K562 (cell line): Measurements from ENCODE around the gene ZBTB49. TPM values are rescaled to one million over a fixed set of nuclear protein-coding genes. Genes with fewer than 3 reads are reported as not detected.

Experiments
- ASH1L ChIP-seq: fragments of 450-650 bp; IDR thresholded peaks from 2 replicates; pipeline ENCODE4 v1.6.1; 2018; ENCODE audit warnings: borderline replicate concordance, mild to moderate bottlenecking, low read depth; ENCODE audit not compliant: partially characterized antibody
- BCL6 ChIP-seq: fragments of 250-450 bp; sonication (Bioruptor Pico); IDR thresholded peaks from 2 replicates; pipeline ENCODE4 v1.4.0; 2020
- NCOA4 ChIP-seq: fragments of 450-650 bp; IDR thresholded peaks from 2 replicates; pipeline ENCODE4 v1.6.1; 2018; ENCODE audit warnings: mild to moderate bottlenecking; ENCODE audit not compliant: partially characterized antibody
- NCOR1 ChIP-seq: fragments of 450-650 bp; IDR thresholded peaks from 2 replicates; pipeline ENCODE4 v1.6.1; 2016; ENCODE audit warnings: mild to moderate bottlenecking, moderate library complexity
- NONO ChIP-seq, 2 experiments: fragments of 200-400 bp in 1 of 2; fragments of 450-650 bp in 1 of 2; formaldehyde crosslinking in 1 of 2; IDR thresholded peaks; 2 replicates each; pipeline ENCODE4 v1.6.1; 2017; ENCODE audit warnings: low read depth in 2 of 2, mild to moderate bottlenecking in 2 of 2, moderate library complexity in 2 of 2, low read length in 1 of 2
- NR2C2 ChIP-seq, 2 experiments: fragments of 200-800 bp in 1 of 2; sonication (Bioruptor generic) in 1 of 2; sonication (generic) in 1 of 2; formaldehyde crosslinking in 1 of 2; IDR thresholded peaks; 2 replicates each; pipeline versions ENCODE4 v1.6.1 to v1.8.0; 2016 to 2022; ENCODE audit warnings: mild to moderate bottlenecking in 1 of 2, missing compliant biosample characterization in 1 of 2, missing genetic modification characterization in 1 of 2, missing genetic modification reagents in 1 of 2
- PCBP1 ChIP-seq: fragments of 200-400 bp; formaldehyde crosslinking; IDR thresholded peaks from 2 replicates; pipeline ENCODE4 v1.6.1; 2018; ENCODE audit warnings: mild to moderate bottlenecking, low read depth, low read length; ENCODE audit not compliant: poor library complexity, severe bottlenecking
- SMARCA5 ChIP-seq: fragments of 450-650 bp; IDR thresholded peaks from 2 replicates; pipeline ENCODE4 v1.6.1; 2016
- SRSF1 ChIP-seq: fragments of 200-400 bp; formaldehyde crosslinking; IDR thresholded peaks from 2 replicates; pipeline ENCODE4 v1.6.1; 2017; ENCODE audit warnings: mild to moderate bottlenecking, low read depth, low read length, moderate library complexity
- ZNF263 ChIP-seq: sonication (generic); formaldehyde crosslinking; IDR thresholded peaks from 2 replicates; pipeline ENCODE4 v1.8.0; 2022; ENCODE audit warnings: mild to moderate bottlenecking, missing genetic modification reagents, borderline replicate concordance
- ZNF449 ChIP-seq: fragments of 250-450 bp; sonication (Bioruptor Pico); IDR thresholded peaks from 2 replicates; pipeline ENCODE4 v1.8.0; 2022; ENCODE audit warnings: moderate library complexity, mild to moderate bottlenecking, inconsistent platforms
- polyA plus RNA-seq, 8 experiments: library from polyadenylated mRNA; depleted of rRNA in 4 of 8; stranded (reverse) in 5 of 8; unstranded in 3 of 8; fragments of >200 nt; fragmentation: Nextera tagmentation in 2 of 8; fragmentation: Illumina TruSeq in 1 of 8; extraction: Ambion mirVana in 2 of 8; extraction: Trizol in 1 of 8; gene quantifications; 2 replicates each; pipeline versions ENCODE4 v1.2.1 to v1.2.3, GENCODE V29; 2011 to 2014; ENCODE audit warnings: inconsistent platforms in 1 of 8, missing spikeins in 1 of 8
- total RNA-seq, 7 experiments: library from RNA; depleted of rRNA in 6 of 7; stranded (reverse); fragments of >200 nt in 6 of 7; fragmentation: Illumina TruSeq in 2 of 7; extraction: Trizol in 2 of 7; gene quantifications; 2 replicates each; pipeline versions ENCODE4 v1.2.1 to v1.2.3, GENCODE V29; 2011 to 2021; ENCODE audit warnings: low replicate concordance in 1 of 7
- TF ChIP-seq, protein P1 (sequence below): fragments of 450-650 bp; IDR thresholded peaks from 2 replicates; pipeline ENCODE4 v1.6.1; 2016; ENCODE audit warnings: mild to moderate bottlenecking, moderate library complexity

ZBTB49 gene
- total and polyA plus RNA-seq, 9 of the 15 experiments (the other 6 are each of a cell fraction or from before 2014, with no cell fraction given), result 0.49 to 8.0 (median 4.2) TPM

GRCh38 chr4:4289941-4290850 lies at the start of gene ZBTB49, which contains the start of gene LYAR (continued):
- TF ChIP-seq, protein P1, sequence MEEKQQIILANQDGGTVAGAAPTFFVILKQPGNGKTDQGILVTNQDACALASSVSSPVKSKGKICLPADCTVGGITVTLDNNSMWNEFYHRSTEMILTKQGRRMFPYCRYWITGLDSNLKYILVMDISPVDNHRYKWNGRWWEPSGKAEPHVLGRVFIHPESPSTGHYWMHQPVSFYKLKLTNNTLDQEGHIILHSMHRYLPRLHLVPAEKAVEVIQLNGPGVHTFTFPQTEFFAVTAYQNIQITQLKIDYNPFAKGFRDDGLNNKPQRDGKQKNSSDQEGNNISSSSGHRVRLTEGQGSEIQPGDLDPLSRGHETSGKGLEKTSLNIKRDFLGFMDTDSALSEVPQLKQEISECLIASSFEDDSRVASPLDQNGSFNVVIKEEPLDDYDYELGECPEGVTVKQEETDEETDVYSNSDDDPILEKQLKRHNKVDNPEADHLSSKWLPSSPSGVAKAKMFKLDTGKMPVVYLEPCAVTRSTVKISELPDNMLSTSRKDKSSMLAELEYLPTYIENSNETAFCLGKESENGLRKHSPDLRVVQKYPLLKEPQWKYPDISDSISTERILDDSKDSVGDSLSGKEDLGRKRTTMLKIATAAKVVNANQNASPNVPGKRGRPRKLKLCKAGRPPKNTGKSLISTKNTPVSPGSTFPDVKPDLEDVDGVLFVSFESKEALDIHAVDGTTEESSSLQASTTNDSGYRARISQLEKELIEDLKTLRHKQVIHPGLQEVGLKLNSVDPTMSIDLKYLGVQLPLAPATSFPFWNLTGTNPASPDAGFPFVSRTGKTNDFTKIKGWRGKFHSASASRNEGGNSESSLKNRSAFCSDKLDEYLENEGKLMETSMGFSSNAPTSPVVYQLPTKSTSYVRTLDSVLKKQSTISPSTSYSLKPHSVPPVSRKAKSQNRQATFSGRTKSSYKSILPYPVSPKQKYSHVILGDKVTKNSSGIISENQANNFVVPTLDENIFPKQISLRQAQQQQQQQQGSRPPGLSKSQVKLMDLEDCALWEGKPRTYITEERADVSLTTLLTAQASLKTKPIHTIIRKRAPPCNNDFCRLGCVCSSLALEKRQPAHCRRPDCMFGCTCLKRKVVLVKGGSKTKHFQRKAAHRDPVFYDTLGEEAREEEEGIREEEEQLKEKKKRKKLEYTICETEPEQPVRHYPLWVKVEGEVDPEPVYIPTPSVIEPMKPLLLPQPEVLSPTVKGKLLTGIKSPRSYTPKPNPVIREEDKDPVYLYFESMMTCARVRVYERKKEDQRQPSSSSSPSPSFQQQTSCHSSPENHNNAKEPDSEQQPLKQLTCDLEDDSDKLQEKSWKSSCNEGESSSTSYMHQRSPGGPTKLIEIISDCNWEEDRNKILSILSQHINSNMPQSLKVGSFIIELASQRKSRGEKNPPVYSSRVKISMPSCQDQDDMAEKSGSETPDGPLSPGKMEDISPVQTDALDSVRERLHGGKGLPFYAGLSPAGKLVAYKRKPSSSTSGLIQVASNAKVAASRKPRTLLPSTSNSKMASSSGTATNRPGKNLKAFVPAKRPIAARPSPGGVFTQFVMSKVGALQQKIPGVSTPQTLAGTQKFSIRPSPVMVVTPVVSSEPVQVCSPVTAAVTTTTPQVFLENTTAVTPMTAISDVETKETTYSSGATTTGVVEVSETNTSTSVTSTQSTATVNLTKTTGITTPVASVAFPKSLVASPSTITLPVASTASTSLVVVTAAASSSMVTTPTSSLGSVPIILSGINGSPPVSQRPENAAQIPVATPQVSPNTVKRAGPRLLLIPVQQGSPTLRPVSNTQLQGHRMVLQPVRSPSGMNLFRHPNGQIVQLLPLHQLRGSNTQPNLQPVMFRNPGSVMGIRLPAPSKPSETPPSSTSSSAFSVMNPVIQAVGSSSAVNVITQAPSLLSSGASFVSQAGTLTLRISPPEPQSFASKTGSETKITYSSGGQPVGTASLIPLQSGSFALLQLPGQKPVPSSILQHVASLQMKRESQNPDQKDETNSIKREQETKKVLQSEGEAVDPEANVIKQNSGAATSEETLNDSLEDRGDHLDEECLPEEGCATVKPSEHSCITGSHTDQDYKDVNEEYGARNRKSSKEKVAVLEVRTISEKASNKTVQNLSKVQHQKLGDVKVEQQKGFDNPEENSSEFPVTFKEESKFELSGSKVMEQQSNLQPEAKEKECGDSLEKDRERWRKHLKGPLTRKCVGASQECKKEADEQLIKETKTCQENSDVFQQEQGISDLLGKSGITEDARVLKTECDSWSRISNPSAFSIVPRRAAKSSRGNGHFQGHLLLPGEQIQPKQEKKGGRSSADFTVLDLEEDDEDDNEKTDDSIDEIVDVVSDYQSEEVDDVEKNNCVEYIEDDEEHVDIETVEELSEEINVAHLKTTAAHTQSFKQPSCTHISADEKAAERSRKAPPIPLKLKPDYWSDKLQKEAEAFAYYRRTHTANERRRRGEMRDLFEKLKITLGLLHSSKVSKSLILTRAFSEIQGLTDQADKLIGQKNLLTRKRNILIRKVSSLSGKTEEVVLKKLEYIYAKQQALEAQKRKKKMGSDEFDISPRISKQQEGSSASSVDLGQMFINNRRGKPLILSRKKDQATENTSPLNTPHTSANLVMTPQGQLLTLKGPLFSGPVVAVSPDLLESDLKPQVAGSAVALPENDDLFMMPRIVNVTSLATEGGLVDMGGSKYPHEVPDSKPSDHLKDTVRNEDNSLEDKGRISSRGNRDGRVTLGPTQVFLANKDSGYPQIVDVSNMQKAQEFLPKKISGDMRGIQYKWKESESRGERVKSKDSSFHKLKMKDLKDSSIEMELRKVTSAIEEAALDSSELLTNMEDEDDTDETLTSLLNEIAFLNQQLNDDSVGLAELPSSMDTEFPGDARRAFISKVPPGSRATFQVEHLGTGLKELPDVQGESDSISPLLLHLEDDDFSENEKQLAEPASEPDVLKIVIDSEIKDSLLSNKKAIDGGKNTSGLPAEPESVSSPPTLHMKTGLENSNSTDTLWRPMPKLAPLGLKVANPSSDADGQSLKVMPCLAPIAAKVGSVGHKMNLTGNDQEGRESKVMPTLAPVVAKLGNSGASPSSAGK, result peak; percentile 88
- TF ChIP-seq NCOA4, result no peak
- peak; percentile 68; the same call in 1 of the 2 replicates for TF ChIP-seq NR2C2 (CRISPR knock-in tag; IDR thresholded peaks at IDR 0.05)
- TF ChIP-seq NR2C2 (tag; IDR thresholded peaks at IDR 0.05), result no peak
- TF ChIP-seq SRSF1, result no peak
- peak; percentile 81 for TF ChIP-seq ZNF263 (CRISPR knock-in tag)
- TF ChIP-seq NONO (IDR thresholded peaks at IDR 0.05; ENCODE audit: low read depth in 2 of 2, low read length in 1 of 2), result no peak
- TF ChIP-seq SMARCA5, result no peak
- no peak for TF ChIP-seq ZNF449
- TF ChIP-seq PCBP1, result no peak
- no peak for TF ChIP-seq BCL6
- TF ChIP-seq NCOR1, result no peak
- no peak for TF ChIP-seq ASH1L
